ENCODE measurements around the gene ZNF275.
A peak's percentile ranks its signal among the peaks of the same experiment; 100 is the strongest.

The ZNF275 gene

GRCh38 chrX:153320555-153321184 is 13.3 kb upstream of the ZNF275 start:
- no peak for TF ChIP-seq CTCF (IDR thresholded peaks at IDR 0.05; ENCODE audit: insufficient read depth, low read depth, low read length, missing control alignments)
- no peak for DNase-seq (ENCODE audit: low read depth)
- no peak overlapping the region for H3K4me3 ChIP-seq (ENCODE audit: low read length)

GRCh38 chrX:153321381-153322124 is 12.4 kb upstream of the ZNF275 start, which contains the start of gene PNMA6F:
Gene PNMA6F, minus strand, starts transcription at chrX:153321767. Its CDS starts 1,093 bp downstream, at chrX:153320674.
- DNase-seq (ENCODE audit: low read depth): no peak
- TF ChIP-seq CTCF (IDR thresholded peaks at IDR 0.05; ENCODE audit: insufficient read depth, low read depth, low read length, missing control alignments): no peak
- no peak within 1 kb of the TSS for H3K4me3 ChIP-seq (ENCODE audit: low read length)

GRCh38 chrX:153327561-153327960 is 6.4 kb upstream of the ZNF275 start:
- DNase-seq (ENCODE audit: low read depth): no peak
- no peak for TF ChIP-seq CTCF (IDR thresholded peaks at IDR 0.05; ENCODE audit: insufficient read depth, low read depth, low read length, missing control alignments)
- no peak overlapping the region for H3K4me3 ChIP-seq (ENCODE audit: low read length)

- no peak overlapping the region for H3K4me3 ChIP-seq (ENCODE audit: low read length)
- DNase-seq (ENCODE audit: low read depth): peak; percentile 30
- no peak for TF ChIP-seq CTCF (IDR thresholded peaks at IDR 0.05; ENCODE audit: insufficient read depth, low read depth, low read length, missing control alignments)
Measured at GRCh38 chrX:153333266-153333665, 687 bp upstream of the ZNF275 start.

- no peak for DNase-seq (ENCODE audit: low read depth)
- TF ChIP-seq CTCF (IDR thresholded peaks at IDR 0.05; ENCODE audit: insufficient read depth, low read depth, low read length, missing control alignments): no peak
- peak overlapping the region; percentile 59 for H3K4me3 ChIP-seq (ENCODE audit: low read length)
Measured at GRCh38 chrX:153334654-153335295, 822 bp downstream of the ZNF275 start.

- no peak for TF ChIP-seq CTCF (IDR thresholded peaks at IDR 0.05; ENCODE audit: insufficient read depth, low read depth, low read length, missing control alignments)
- peak; percentile 28 for DNase-seq (ENCODE audit: low read depth)
- no peak overlapping the region for H3K4me3 ChIP-seq (ENCODE audit: low read length)
Measured at GRCh38 chrX:153336121-153336894, 2.4 kb downstream of the ZNF275 start.
